SK-N-SH treated with all-trans-retinoic acid at 6 μM for 48 hours (cell line): ENCODE measurements around the gene PTTG1.

Experiments
- ATAC-seq: fragments of 200-7000 bp; cut with Tn5 transposase; 3 replicates; pipeline ENCODE4 v1.9.1; 2020; ENCODE audit warnings: mild to moderate bottlenecking, moderate library complexity
- ARNTL ChIP-seq: fragments of 450-650 bp; formaldehyde crosslinking; IDR thresholded peaks from 2 replicates; pipeline ENCODE4 v1.5.0; 2020; ENCODE audit warnings: low read depth, mild to moderate bottlenecking, moderate library complexity, borderline replicate concordance
- CREB5 ChIP-seq: fragments of 250-450 bp; sonication (Bioruptor Pico); IDR thresholded peaks from 2 replicates; pipeline ENCODE4 v1.5.1; 2020; ENCODE audit warnings: low read depth, mild to moderate bottlenecking, moderate library complexity
- CSDC2 ChIP-seq: fragments of 250-450 bp; sonication (Bioruptor Pico); IDR thresholded peaks from 2 replicates; pipeline ENCODE4 v1.5.0; 2020; ENCODE audit warnings: mild to moderate bottlenecking, moderate library complexity
- ESRRG ChIP-seq: fragments of 250-450 bp; sonication (Bioruptor Pico); IDR thresholded peaks from 2 replicates; pipeline ENCODE4 v1.6.1; 2021; ENCODE audit warnings: mild to moderate bottlenecking
- GLIS3 ChIP-seq: fragments of 250-450 bp; sonication (Bioruptor Pico); IDR thresholded peaks from 2 replicates; pipeline ENCODE4 v1.5.0; 2020; ENCODE audit warnings: mild to moderate bottlenecking, moderate library complexity
- ISL1 ChIP-seq: fragments of 250-450 bp; sonication (Bioruptor Pico); IDR thresholded peaks from 2 replicates; pipeline ENCODE4 v2.1.2; 2022; ENCODE audit warnings: mild to moderate bottlenecking, moderate library complexity
- OSR1 ChIP-seq: fragments of 250-450 bp; sonication (Bioruptor Pico); IDR thresholded peaks from 2 replicates; pipeline ENCODE4 v1.8.0; 2022; ENCODE audit warnings: moderate library complexity, mild to moderate bottlenecking, inconsistent platforms
- POU6F1 ChIP-seq: fragments of 250-450 bp; sonication (Bioruptor Pico); IDR thresholded peaks from 2 replicates; pipeline ENCODE4 v1.8.0; 2021; ENCODE audit warnings: low read depth, mild to moderate bottlenecking, moderate library complexity, borderline replicate concordance
- PPARA ChIP-seq: fragments of 250-450 bp; sonication (Bioruptor Pico); IDR thresholded peaks from 2 replicates; pipeline ENCODE4 v1.5.0; 2020; ENCODE audit warnings: mild to moderate bottlenecking, borderline replicate concordance
- RARB ChIP-seq: fragments of 250-450 bp; sonication (Bioruptor Pico); IDR thresholded peaks from 2 replicates; pipeline ENCODE4 v1.8.0; 2021; ENCODE audit warnings: mild to moderate bottlenecking, moderate library complexity
- SNAI2 ChIP-seq: fragments of 250-450 bp; sonication (Bioruptor Pico); IDR thresholded peaks from 2 replicates; pipeline ENCODE4 v1.5.0; 2020; ENCODE audit warnings: mild to moderate bottlenecking, moderate library complexity
- TCF4 ChIP-seq: fragments of 250-450 bp; sonication (Bioruptor Pico); IDR thresholded peaks from 2 replicates; pipeline ENCODE4 v1.8.0; 2021; ENCODE audit warnings: mild to moderate bottlenecking, moderate library complexity, borderline replicate concordance
- ZC3H10 ChIP-seq: fragments of 250-450 bp; sonication (Bioruptor Pico); IDR thresholded peaks from 2 replicates; pipeline ENCODE4 v1.5.1; 2021; ENCODE audit warnings: mild to moderate bottlenecking, moderate library complexity
- ZFP3 ChIP-seq: fragments of 250-450 bp; sonication (Bioruptor Pico); IDR thresholded peaks from 2 replicates; pipeline ENCODE4 v1.5.0; 2020; ENCODE audit warnings: mild to moderate bottlenecking, moderate library complexity
- ZFP30 ChIP-seq: fragments of 450-650 bp; formaldehyde crosslinking; IDR thresholded peaks from 2 replicates; pipeline ENCODE4 v1.5.0; 2022; ENCODE audit warnings: mild to moderate bottlenecking, moderate library complexity
- ZNF565 ChIP-seq: fragments of 450-650 bp; formaldehyde crosslinking; conservative IDR thresholded peaks from 2 replicates; pipeline ENCODE4 v1.5.0; 2020; ENCODE audit warnings: low read depth, mild to moderate bottlenecking, moderate library complexity
- ZNF70 ChIP-seq: fragments of 450-650 bp; formaldehyde crosslinking; IDR thresholded peaks from 2 replicates; pipeline ENCODE4 v1.5.0; 2020; ENCODE audit warnings: mild to moderate bottlenecking, moderate library complexity
- ZNF8 ChIP-seq: fragments of 450-650 bp; formaldehyde crosslinking; IDR thresholded peaks from 2 replicates; pipeline ENCODE4 v1.5.0; 2020; ENCODE audit warnings: mild to moderate bottlenecking, moderate library complexity
- TF ChIP-seq, protein P1 (sequence below): fragments of 250-450 bp; sonication (Bioruptor Pico); IDR thresholded peaks from 2 replicates; pipeline ENCODE4 v1.8.0; 2020; ENCODE audit warnings: mild to moderate bottlenecking, moderate library complexity, borderline replicate concordance
- TF ChIP-seq, protein P2 (sequence below): fragments of 250-450 bp; sonication (Bioruptor Pico); IDR thresholded peaks from 2 replicates; pipeline ENCODE4 v1.5.0; 2020; ENCODE audit warnings: mild to moderate bottlenecking, moderate library complexity
- TF ChIP-seq, protein P3 (sequence below): fragments of 250-450 bp; sonication (Bioruptor Pico); IDR thresholded peaks from 2 replicates; pipeline ENCODE4 v1.5.1; 2021; ENCODE audit warnings: mild to moderate bottlenecking, moderate library complexity

The PTTG1 gene

DNA sequence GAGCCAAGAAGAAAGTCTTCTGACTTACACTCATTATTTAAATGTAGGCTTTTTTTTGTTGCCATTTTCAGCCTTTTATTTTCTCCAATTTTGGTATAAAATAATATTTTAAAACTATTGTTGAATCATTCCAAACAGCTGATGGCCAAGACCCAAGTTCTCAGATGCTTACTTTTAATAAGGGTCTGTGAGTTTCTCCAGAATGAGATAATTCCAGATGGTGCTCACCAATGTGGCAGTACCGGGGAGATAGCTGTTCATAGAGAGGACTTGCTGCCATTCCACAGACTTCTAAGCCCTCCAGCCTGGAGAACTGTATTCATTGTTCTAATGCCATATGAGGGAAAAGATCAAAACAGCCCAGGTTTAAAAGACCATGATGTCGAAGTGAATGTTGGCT is 46.0 kb upstream of the PTTG1 start:
- ATAC-seq = no peak
- TF ChIP-seq ISL1 (CRISPR knock-in tag) (no peak), PPARA (CRISPR knock-in tag) (no peak), CREB5 (CRISPR knock-in tag) (no peak), GLIS3 (CRISPR knock-in tag) (no peak), ZNF70 (CRISPR knock-in tag) (no peak), CSDC2 (CRISPR knock-in tag) (no peak), RARB (CRISPR knock-in tag) (no peak), TCF4 (no peak), ARNTL (CRISPR knock-in tag) (no peak), ZNF565 (CRISPR knock-in tag) (no peak), ESRRG (no peak)
- TF ChIP-seq, all 23 proteins: peak for 0

GRCh38 chr5:160376416-160376815 is 45.2 kb upstream of the PTTG1 start:
- TF ChIP-seq CSDC2 (CRISPR knock-in tag) (no peak), ZFP3 (CRISPR knock-in tag) (no peak), ESRRG (no peak), ZFP30 (CRISPR knock-in tag) (no peak), SNAI2 (CRISPR knock-in tag) (no peak), POU6F1 (CRISPR knock-in tag) (no peak), ZNF565 (CRISPR knock-in tag) (no peak), TCF4 (no peak), ARNTL (CRISPR knock-in tag) (no peak), OSR1 (CRISPR knock-in tag) (no peak), ISL1 (CRISPR knock-in tag) (no peak), ZNF8 (no peak), GLIS3 (CRISPR knock-in tag) (no peak), ZC3H10 (CRISPR knock-in tag) (no peak), CREB5 (CRISPR knock-in tag) (no peak)
- TF ChIP-seq, protein P1, sequence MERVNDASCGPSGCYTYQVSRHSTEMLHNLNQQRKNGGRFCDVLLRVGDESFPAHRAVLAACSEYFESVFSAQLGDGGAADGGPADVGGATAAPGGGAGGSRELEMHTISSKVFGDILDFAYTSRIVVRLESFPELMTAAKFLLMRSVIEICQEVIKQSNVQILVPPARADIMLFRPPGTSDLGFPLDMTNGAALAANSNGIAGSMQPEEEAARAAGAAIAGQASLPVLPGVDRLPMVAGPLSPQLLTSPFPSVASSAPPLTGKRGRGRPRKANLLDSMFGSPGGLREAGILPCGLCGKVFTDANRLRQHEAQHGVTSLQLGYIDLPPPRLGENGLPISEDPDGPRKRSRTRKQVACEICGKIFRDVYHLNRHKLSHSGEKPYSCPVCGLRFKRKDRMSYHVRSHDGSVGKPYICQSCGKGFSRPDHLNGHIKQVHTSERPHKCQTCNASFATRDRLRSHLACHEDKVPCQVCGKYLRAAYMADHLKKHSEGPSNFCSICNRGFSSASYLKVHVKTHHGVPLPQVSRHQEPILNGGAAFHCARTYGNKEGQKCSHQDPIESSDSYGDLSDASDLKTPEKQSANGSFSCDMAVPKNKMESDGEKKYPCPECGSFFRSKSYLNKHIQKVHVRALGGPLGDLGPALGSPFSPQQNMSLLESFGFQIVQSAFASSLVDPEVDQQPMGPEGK (CRISPR knock-in tag) = no peak
- TF ChIP-seq, protein P2, sequence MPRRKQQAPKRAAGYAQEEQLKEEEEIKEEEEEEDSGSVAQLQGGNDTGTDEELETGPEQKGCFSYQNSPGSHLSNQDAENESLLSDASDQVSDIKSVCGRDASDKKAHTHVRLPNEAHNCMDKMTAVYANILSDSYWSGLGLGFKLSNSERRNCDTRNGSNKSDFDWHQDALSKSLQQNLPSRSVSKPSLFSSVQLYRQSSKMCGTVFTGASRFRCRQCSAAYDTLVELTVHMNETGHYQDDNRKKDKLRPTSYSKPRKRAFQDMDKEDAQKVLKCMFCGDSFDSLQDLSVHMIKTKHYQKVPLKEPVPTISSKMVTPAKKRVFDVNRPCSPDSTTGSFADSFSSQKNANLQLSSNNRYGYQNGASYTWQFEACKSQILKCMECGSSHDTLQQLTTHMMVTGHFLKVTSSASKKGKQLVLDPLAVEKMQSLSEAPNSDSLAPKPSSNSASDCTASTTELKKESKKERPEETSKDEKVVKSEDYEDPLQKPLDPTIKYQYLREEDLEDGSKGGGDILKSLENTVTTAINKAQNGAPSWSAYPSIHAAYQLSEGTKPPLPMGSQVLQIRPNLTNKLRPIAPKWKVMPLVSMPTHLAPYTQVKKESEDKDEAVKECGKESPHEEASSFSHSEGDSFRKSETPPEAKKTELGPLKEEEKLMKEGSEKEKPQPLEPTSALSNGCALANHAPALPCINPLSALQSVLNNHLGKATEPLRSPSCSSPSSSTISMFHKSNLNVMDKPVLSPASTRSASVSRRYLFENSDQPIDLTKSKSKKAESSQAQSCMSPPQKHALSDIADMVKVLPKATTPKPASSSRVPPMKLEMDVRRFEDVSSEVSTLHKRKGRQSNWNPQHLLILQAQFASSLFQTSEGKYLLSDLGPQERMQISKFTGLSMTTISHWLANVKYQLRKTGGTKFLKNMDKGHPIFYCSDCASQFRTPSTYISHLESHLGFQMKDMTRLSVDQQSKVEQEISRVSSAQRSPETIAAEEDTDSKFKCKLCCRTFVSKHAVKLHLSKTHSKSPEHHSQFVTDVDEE (CRISPR knock-in tag) = no peak
- TF ChIP-seq, protein P3, sequence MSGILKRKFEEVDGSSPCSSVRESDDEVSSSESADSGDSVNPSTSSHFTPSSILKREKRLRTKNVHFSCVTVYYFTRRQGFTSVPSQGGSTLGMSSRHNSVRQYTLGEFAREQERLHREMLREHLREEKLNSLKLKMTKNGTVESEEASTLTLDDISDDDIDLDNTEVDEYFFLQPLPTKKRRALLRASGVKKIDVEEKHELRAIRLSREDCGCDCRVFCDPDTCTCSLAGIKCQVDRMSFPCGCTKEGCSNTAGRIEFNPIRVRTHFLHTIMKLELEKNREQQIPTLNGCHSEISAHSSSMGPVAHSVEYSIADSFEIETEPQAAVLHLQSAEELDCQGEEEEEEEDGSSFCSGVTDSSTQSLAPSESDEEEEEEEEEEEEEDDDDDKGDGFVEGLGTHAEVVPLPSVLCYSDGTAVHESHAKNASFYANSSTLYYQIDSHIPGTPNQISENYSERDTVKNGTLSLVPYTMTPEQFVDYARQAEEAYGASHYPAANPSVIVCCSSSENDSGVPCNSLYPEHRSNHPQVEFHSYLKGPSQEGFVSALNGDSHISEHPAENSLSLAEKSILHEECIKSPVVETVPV (CRISPR knock-in tag) = no peak
- ATAC-seq = no peak
